Upper lobe of left lung (tissue), 6 donors: ENCODE results near the gene SEC23A. TPM values are rescaled to one million over a fixed set of nuclear protein-coding genes. Genes with fewer than 3 reads are reported as not detected.
"Not testable (repeated sequence)": the region's sequence is repeated elsewhere in the genome, so short reads cannot be mapped to it uniquely, and the experiment has no call there.

Experiments
- ATAC-seq, 2 donors: fragments of 200-7000 bp; cut with Tn5 transposase; one replicate each; pipeline ENCODE4 v1.9.1; 2022; ENCODE audit warnings: mild to moderate bottlenecking in 2 of 2, moderate library complexity in 2 of 2; ENCODE audit not compliant: low FRiP score in 2 of 2
- DNase-seq, 2 donors: peaks; one replicate each; pipeline ENCODE4 v3.0.0-alpha.2; 2019 to 2020
- H3K27ac ChIP-seq, 4 donors: fragments of 200-600 bp; sonication (generic); one replicate each; pipeline ENCODE4 v1.5.1; 2016 to 2019
- H3K27me3 ChIP-seq, 4 donors: fragments of 200-600 bp; sonication (generic); one replicate each; pipeline ENCODE4 v1.5.1; 2017 to 2019
- H3K36me3 ChIP-seq, 4 donors: fragments of 200-600 bp; sonication (generic); one replicate each; pipeline ENCODE4 v1.5.1; 2016 to 2019
- H3K4me1 ChIP-seq, 4 donors: fragments of 200-600 bp; sonication (generic); one replicate each; pipeline ENCODE4 v1.5.1; 2018 to 2019
- H3K4me3 ChIP-seq, 4 donors: fragments of 200-600 bp; sonication (generic); one replicate each; pipeline ENCODE4 v1.5.1; 2017 to 2019; ENCODE audit warnings: mild to moderate bottlenecking in 2 of 4, moderate library complexity in 1 of 4
- H3K9me3 ChIP-seq, 4 donors: fragments of 200-600 bp; sonication (generic); one replicate each; pipeline ENCODE4 v1.5.1; 2018 to 2019
- EP300 ChIP-seq, 4 donors: sonication (generic); formaldehyde crosslinking; IDR thresholded peaks; one replicate each; pipeline ENCODE4 v1.5.1; 2017; ENCODE audit warnings: antibody characterized with exemption in 4 of 4, control low read depth in 2 of 4
- POLR2A ChIP-seq, 4 donors: fragments of 450-650 bp; IDR thresholded peaks; one replicate each; pipeline ENCODE4 v1.5.1; 2016 to 2017; ENCODE audit warnings: antibody characterized with exemption in 4 of 4, mild to moderate bottlenecking in 2 of 4
- POLR2AphosphoS5 ChIP-seq, 2 donors: sonication (generic); formaldehyde crosslinking; IDR thresholded peaks; one replicate each; pipeline ENCODE4 v1.5.1; 2017; ENCODE audit warnings: antibody characterized with exemption in 2 of 2
- WGBS, 2 donors: methylation state at CpG; one replicate each; pipeline ENCODE4 v1.1.5; 2017 to 2018; 5-methylcytosine and 5-hydroxymethylcytosine counted together
- total RNA-seq, 6 donors: library from RNA; depleted of rRNA in 4 of 6; stranded (reverse); fragments of >200 nt in 4 of 6; gene quantifications; one replicate each; pipeline versions ENCODE4 v1.1.0 to v1.2.1, GENCODE V29; 2016 to 2021
- TF ChIP-seq, protein P1 (sequence below), 6 experiments: fragments of 450-650 bp in 4 of 6; fragments of 200-600 bp in 2 of 6; sonication (generic) in 2 of 6; IDR thresholded peaks; one replicate each; pipeline ENCODE4 v1.5.1; 2016 to 2019; ENCODE audit warnings: antibody characterized with exemption in 6 of 6
- donor health status: DM: no; HTN: no; CAD: no; lungs with moderate emphysema.
- donor health status: DM: no; HTN: yes; CAD: no; lungs with severe emphysema.

Gene SEC23A
- total RNA-seq, 6 donors from 2014 or later: 32.5 to 70.4 (median 47.4) TPM

DNA sequence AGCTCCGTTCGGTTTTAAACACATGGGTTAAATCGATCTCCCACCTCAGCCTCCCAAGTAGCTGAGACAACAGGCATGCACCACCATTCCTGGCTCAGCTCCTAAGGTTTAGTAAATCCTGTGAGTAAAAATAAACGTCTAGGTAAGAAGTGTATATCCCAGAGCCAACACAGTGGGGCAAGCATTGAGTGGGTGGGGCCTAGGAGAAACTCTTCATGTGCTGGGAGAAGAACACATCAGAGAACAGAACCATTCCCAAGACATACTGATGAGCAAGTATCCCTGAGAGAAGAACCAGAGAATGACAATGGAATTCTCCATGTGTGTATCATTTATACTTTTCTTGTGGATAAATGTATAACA lies 86.3 kb downstream of the SEC23A start:
- DNase-seq: no peak
- Histone ChIP-seq H3K9me3 (no peaks in the 10 kb centered on the region), H3K4me1 (peaks cover 0 to 5% (median 0%) of the 10 kb centered on the region in 4 donors), H3K36me3 (no peaks in the 10 kb centered on the region), H3K27me3 (no peaks in the 10 kb centered on the region), H3K27ac (no peak overlapping the region), H3K4me3 (no peak overlapping the region)
- TF ChIP-seq POLR2A (IDR thresholded peaks at IDR 0.05) (no peak), EP300 (IDR thresholded peaks at IDR 0.05) (no peak), POLR2AphosphoS5 (IDR thresholded peaks at IDR 0.05) (no peak)
- TF ChIP-seq, protein P1, sequence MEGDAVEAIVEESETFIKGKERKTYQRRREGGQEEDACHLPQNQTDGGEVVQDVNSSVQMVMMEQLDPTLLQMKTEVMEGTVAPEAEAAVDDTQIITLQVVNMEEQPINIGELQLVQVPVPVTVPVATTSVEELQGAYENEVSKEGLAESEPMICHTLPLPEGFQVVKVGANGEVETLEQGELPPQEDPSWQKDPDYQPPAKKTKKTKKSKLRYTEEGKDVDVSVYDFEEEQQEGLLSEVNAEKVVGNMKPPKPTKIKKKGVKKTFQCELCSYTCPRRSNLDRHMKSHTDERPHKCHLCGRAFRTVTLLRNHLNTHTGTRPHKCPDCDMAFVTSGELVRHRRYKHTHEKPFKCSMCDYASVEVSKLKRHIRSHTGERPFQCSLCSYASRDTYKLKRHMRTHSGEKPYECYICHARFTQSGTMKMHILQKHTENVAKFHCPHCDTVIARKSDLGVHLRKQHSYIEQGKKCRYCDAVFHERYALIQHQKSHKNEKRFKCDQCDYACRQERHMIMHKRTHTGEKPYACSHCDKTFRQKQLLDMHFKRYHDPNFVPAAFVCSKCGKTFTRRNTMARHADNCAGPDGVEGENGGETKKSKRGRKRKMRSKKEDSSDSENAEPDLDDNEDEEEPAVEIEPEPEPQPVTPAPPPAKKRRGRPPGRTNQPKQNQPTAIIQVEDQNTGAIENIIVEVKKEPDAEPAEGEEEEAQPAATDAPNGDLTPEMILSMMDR (IDR thresholded peaks at IDR 0.05): no peak
- no peak for ATAC-seq
- 78 to 83% methylated on average over 4 of the region's 4 CpGs for WGBS, 2 donors

DNA sequence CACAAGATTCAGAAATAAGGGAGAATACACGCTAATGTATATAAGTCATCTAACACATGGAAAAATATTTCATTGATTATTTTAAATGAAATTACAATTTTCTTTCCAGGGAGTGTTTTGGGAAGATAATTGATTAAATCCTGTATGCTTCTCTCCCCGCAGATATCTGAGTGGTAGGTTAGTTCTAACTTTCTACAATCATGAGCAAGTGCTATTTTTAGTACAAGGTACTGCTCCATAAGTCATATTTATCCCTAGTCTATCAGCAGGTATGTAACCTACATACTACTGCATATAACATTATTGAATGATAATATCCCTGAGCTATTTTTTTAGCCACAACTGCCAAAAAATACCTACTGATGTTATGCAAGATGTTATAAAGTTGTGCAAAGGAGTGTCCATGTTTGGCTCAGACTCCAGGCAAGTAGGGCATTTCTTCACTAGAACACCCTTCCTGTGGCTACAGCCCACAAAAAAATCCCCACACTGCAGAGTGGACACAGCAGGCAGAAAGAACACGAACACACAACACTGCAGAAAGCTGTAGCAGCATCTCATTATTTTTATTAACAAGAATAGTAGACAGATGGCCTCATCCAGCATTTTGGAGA lies 87.0 kb downstream of the SEC23A start:
- Histone ChIP-seq H3K4me1 (peaks cover 0 to 5% (median 0%) of the 10 kb centered on the region in 4 donors), H3K4me3 (no peak overlapping the region), H3K27me3 (no peaks in the 10 kb centered on the region), H3K9me3 (no peaks in the 10 kb centered on the region), H3K36me3 (no peaks in the 10 kb centered on the region), H3K27ac (no peak overlapping the region)
- WGBS, 2 donors: 84 to 93% methylated on average over 3 of the region's 3 CpGs
- no peak for DNase-seq
- TF ChIP-seq EP300 (IDR thresholded peaks at IDR 0.05) (no peak), POLR2A (IDR thresholded peaks at IDR 0.05) (no peak), POLR2AphosphoS5 (IDR thresholded peaks at IDR 0.05) (no peak)
- TF ChIP-seq, protein P1 (IDR thresholded peaks at IDR 0.05): no peak
- ATAC-seq: no peak

DNA sequence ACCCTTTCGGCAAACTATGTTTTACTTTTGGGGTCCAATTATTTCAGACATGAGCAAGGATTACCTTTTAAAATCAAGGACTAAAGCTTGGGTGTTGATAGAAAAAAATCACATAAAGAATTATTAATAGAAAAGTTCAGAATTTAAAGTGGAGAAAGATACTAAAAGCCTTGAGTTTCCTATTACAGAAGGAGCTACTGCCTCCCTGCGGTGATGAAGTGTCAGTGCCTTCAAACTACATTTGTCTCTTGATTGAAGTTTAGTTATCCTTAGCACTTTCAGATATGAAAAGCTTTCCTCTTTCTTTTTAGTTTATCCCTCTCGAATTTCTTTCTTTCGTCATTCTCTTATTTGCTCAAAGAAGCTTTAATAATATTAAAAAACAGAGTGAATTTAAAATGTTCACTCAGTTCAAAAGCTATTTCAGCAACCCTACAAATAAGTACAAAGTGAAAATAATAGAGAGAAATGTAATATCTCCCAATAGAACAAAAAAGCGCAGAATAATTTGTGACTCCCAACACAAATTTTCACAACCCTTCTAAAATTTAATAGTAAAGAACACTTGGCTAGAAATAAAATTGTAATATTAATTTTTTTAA lies 87.6 kb downstream of the SEC23A start:
- no peak for DNase-seq
- TF ChIP-seq, protein P1 (IDR thresholded peaks at IDR 0.05): peak in 5 of 6 experiments; percentile 54 to 70 (median 57)
- TF ChIP-seq POLR2A (IDR thresholded peaks at IDR 0.05) (no peak), EP300 (IDR thresholded peaks at IDR 0.05) (no peak)
- Histone ChIP-seq H3K27me3 (no peaks in the 10 kb centered on the region), H3K9me3 (no peaks in the 10 kb centered on the region), H3K27ac (no peak overlapping the region), H3K4me1 (peaks cover 0 to 5% (median 0%) of the 10 kb centered on the region in 4 donors), H3K36me3 (no peaks in the 10 kb centered on the region), H3K4me3 (no peak overlapping the region)
- peak in 1 of 2 donors; percentile 69 for ATAC-seq
- WGBS, 2 donors: 29 to 36% methylated on average over 5 of the region's 5 CpGs

DNA sequence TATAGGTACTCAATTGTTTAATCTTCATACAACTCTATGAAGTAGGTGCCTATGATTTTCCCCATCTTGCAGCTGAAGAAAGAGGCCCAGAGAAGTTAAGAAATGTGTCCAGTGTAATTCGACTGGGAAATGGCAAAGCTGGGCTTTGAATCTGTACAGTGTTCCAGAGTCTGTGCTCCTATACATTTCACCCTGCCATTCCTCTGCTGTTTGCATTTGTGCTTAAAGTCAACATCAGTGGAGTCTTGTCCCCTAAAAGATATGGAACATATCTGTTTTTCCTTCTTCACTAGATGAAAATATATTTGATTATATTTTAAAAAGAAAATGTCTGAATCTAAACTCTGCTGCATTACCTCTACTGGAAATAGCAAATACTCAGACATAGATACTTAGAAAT lies 88.6 kb downstream of the SEC23A start:
- WGBS, 2 donors: 65 to 71% methylated on average over 1 of the region's 1 CpG
- Histone ChIP-seq H3K27ac (no peak overlapping the region), H3K27me3 (no peaks in the 10 kb centered on the region), H3K9me3 (no peaks in the 10 kb centered on the region), H3K36me3 (no peaks in the 10 kb centered on the region), H3K4me1 (peaks cover 0 to 5% (median 0%) of the 10 kb centered on the region in 4 donors), H3K4me3 (no peak overlapping the region)
- DNase-seq (no peak), ATAC-seq (no peak)
- TF ChIP-seq POLR2AphosphoS5 (IDR thresholded peaks at IDR 0.05) (no peak), EP300 (IDR thresholded peaks at IDR 0.05) (no peak), POLR2A (IDR thresholded peaks at IDR 0.05) (no peak)
- TF ChIP-seq, protein P1 (IDR thresholded peaks at IDR 0.05): no peak

DNA sequence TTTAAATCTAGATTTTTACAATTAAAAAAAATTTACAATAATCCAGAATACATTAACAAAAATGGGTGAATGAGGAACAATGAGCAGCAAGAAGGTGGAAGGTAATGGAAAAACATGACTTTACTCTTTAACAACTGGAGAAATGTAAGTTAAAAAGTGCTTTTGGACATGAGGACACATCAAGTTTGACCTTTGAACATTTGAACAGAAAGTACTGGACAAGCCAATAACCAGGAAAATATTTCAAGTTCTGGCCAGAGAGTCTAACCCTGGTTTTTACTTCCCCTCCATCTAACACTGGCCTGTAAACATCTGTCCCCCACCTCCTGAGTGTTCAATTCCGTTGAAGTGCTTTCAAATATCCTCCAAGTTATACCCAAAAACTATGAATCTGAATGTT lies 94.1 kb downstream of the SEC23A start:
- WGBS, 2 donors: 42 to 71% methylated on average over 1 of the region's 1 CpG
- H3K4me1 ChIP-seq, ATAC-seq, DNase-seq, H3K36me3 ChIP-seq, H3K27me3 ChIP-seq, H3K9me3 ChIP-seq, H3K27ac ChIP-seq, H3K4me3 ChIP-seq: not testable (repeated sequence)
